C1 segment of cervical spinal cord (tissue), 14 donors: Measurements from ENCODE around the gene YWHAQ.
"Not testable (repeated sequence)": the region's sequence is repeated elsewhere in the genome, so short reads cannot be mapped to it uniquely, and the experiment has no call there.

ENCODE experiments used
- DNase-seq, 14 donors: peaks; one replicate each; lab custom pipeline; 2025; lab: John Stamatoyannopoulos, UW

Gene YWHAQ

GRCh38 chr2:9594366-9595054, 36.3 kb downstream of the YWHAQ start:
- DNase-seq = no peak

- no peak for DNase-seq
Observed at GRCh38 chr2:9593925-9594324, 36.9 kb downstream of the YWHAQ start.

DNA sequence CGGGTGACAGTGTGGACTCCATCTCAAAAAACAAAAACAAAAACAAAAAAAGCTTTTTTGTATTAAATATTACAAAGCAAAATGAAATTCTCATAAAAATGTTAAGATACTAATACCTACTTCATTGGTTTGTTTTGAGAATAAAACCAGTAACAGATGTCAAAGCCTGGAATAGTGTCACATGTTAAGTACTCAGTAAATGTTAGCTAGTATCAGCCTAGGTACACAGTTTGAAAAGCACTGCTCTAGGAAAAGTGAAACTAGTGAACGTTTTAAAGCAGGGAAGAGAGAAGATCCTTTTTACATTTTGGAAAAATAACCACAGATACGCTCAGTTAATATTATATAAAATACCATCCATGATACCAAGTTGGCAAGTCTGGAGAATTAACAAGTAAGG, 38.1 kb downstream of the YWHAQ start:
- no peak for DNase-seq

GRCh38 chr2:9590641-9591040, 40.2 kb downstream of the YWHAQ start:
- no peak for DNase-seq

- no peak for DNase-seq
Observed at GRCh38 chr2:9586465-9586864, 44.3 kb downstream of the YWHAQ start.

DNA sequence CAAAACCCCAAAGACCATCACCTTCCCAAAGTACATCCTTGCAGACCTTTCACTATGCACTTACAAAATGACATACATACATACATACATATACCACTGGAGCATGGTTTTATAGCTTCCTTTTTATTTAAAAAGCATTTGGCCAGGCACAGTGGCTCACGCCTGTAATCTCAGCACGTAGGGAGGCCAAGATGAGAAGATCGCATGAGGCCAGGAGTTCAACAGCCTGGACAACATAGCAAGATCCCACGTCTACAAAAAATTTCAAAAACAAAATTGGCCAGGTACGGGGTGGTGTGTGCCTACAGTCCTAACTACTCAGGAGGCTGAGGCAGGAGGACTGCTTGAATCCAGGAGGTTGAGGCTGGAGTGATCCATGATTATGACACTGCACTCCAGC, 45.3 kb downstream of the YWHAQ start:
- no peak for DNase-seq

- not testable (repeated sequence) for DNase-seq
Observed at GRCh38 chr2:9584902-9585301, 45.9 kb downstream of the YWHAQ start.

- no peak for DNase-seq
Observed at GRCh38 chr2:9582624-9583023, 48.2 kb downstream of the YWHAQ start.

GRCh38 chr2:9578467-9579235, 52.1 kb downstream of the YWHAQ start:
- DNase-seq = no peak

DNA sequence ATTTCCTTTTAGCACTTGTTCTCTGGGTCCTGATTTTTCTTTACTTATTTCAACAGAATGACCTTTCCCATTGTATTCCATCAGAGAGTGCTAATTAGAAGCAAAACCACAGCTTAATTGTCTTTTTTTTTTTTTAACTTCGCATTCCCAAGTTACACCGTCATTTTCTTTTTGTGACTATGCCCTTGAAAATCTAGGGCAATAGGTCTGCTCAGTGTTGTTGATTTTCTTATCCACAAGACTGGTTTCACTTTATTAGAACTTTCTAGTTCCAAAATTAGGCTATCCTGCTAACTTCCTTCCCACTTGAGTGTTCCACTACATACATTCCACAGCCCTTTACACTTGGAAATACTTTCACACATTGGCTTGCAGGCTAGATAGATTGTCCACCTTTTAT, 56.5 kb downstream of the YWHAQ start:
- DNase-seq = no peak

DNA sequence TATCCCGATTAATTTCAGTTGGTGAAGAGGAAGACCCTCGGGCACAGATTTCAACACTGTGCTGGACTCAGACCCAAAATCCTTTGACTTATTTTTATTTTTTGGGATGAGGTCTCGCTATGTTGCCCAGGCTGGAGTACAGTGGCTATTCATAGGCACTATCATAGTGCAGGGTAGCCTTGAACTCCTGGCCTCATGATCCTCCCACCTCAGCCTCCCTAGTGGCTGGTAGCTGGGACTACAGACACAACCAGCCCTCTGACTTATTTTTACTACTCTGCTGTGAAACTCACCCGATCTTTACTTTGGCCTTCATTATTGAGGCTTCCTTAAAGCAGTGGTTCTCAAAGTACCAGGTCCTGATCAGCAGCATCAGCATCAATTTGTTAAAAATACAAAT, 57.0 kb downstream of the YWHAQ start:
- no peak for DNase-seq

DNA sequence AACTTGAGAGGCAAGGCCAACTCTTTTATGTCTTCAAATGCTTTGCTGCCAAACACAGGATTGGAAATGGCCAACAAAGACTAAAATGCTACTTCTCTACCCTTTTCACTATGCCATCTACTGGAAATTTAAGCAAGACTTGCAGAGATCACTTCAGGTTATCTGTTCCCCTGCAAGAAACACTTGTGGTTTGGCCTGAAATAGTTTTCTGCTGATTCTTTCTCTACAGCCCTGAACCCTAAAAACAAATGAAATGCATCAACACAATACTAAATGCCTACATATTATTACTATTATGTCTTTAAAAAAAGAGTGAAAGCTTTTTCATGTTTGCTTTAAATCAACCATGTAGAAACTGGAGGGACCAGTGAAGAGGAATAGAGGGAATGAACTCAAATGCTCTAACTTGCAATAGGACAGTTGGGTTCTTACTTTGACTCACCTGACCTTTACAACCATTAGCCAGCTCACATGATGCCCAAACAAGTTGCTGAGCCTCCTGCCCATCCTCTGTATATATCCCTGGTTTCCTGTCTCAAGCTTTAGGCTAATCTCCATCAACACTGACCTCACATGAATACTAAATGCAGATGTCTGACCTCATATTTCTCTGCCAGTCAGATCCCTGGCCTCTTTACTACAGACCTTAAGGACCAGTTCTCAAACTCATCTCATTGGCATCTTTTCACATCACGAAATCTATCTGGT, 57.6 kb downstream of the YWHAQ start:
- no peak for DNase-seq

GRCh38 chr2:9570182-9571060, 60.4 kb downstream of the YWHAQ start:
- DNase-seq = no peak

GRCh38 chr2:9565436-9566153, 65.2 kb downstream of the YWHAQ start:
- DNase-seq = peak in 6 of 14 donors; percentile 10 to 47 (median 28)

DNA sequence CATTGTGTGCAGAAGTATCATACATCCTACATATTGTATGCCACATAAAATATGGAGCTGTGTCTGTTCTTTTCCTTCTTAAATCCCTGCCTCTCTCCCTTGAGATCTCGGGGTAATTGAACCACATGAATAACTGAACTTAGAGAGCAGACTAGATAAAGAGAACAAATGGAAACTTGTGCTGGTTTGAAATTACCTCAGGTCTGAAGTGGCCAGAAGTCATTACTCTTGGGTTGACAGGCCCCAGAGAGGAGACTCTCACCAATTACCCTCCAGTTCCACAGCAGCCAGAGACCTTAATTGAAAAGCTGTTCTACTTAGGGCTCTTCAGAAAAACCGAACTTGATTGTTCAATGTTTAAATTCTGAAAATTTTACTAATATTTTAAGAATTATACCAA, 70.2 kb downstream of the YWHAQ start:
- no peak for DNase-seq

GRCh38 chr2:9558948-9559381, 71.8 kb downstream of the YWHAQ start:
- peak in 1 of 14 donors; percentile 11 for DNase-seq

DNA sequence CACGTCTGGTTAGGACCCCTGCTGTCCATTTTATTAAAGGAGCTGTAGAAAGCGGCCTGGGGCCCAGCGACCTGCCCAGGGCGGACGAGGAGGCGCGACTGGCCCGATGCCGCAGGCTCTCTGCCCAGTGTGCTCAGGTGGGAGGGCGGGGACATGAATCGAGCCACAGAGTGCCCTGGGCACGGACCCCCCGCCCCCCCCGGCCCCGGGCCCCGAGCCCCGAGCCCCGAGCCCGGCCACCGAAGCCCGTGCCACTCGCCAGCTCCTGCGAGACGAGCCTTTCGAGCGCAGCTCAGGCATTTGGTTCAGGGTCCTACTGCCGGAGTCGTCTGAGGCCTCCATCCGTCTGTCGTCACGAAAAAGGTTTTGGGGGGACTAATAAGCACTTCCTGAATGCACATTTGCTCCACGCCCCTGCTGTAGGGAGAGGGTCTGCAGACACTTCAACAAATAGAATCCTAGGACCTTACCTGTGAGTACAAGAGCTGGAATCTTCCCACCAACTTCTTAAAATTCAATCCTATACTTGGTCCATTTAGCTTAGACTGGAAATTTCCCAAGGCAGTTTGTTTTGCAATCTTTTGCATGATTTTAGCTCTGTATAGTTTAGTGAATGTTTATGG, 74.6 kb downstream of the YWHAQ start:
- DNase-seq = peak in 2 of 14 donors; percentile 66 to 68

GRCh38 chr2:9555297-9556120, 75.3 kb downstream of the YWHAQ start, which contains the start of gene ADAM17:
TSS of gene ADAM17 (minus strand) at chr2:9555830. CDS start at chr2:9555605, 225 bp downstream.
- peak; percentile 72 to 96 (median 90) for DNase-seq

DNA sequence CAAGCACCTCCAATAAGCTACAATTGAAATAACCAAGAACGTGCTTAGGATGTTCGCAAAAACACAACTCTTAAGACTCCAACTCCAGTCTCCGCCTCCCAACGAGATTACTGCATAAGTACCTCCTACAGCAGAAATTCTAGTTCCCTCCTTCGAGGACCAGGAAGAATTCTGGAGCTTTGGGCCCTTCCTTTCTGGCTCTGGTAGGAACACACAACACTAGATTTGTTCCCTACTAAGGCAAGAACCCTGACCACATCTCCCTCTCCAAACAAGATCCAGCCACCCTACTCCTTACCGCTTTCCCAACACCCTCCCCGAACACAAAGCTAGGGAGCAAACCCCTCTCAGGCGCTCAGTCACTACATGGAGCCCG, 75.9 kb downstream of the YWHAQ start:
- peak in 3 of 14 donors; percentile 58 to 73 (median 66) for DNase-seq
